CD4-positive, CD25-positive, alpha-beta regulatory T cell (primary cell): ENCODE data around the gene ATOH8. TPM values are rescaled to one million over a fixed set of nuclear protein-coding genes. Genes with fewer than 3 reads are reported as not detected.

Experiments
- ATAC-seq, 2 donors: fragments of 150-1000 bp; cut with Tn5 transposase; one replicate each; pipeline ENCODE4 v1.10.0; 2021; ENCODE audit warnings: low read depth in 2 of 2, moderate number of reproducible peaks in 2 of 2, moderate library complexity in 1 of 2
- DNase-seq, 3 donors: peaks; one replicate each; pipeline versions ENCODE4 v3.0.0 to v3.0.0-alpha.2; 2012 to 2022; ENCODE audit warnings: mixed read lengths in 1 of 3
- H3K27ac ChIP-seq: one replicate; pipeline ENCODE4 v1.7.0; 2013; ENCODE audit warnings: mild to moderate bottlenecking, low read length; ENCODE audit not compliant: insufficient read depth, poor library complexity, severe bottlenecking
- H3K27me3 ChIP-seq: one replicate; pipeline ENCODE4 v1.7.0; 2013; ENCODE audit warnings: low read length; ENCODE audit not compliant: control insufficient read depth, insufficient read depth
- H3K36me3 ChIP-seq: one replicate; pipeline ENCODE4 v1.7.0; 2013; ENCODE audit warnings: mild to moderate bottlenecking, low read length, moderate library complexity; ENCODE audit not compliant: control insufficient read depth, insufficient read depth
- H3K4me1 ChIP-seq: 2 replicates; pipeline ENCODE4 v1.7.0; 2013; ENCODE audit warnings: mild to moderate bottlenecking, low read length; ENCODE audit not compliant: insufficient read depth, control insufficient read depth, poor library complexity, severe bottlenecking
- H3K4me3 ChIP-seq: one replicate; pipeline ENCODE4 v1.7.0; 2013; ENCODE audit warnings: low read depth, mild to moderate bottlenecking, low read length, moderate library complexity
- H3K9me3 ChIP-seq, 2 experiments: 1 replicate in 1 of 2; 2 replicates in 1 of 2; pipeline ENCODE4 v1.7.0; 2013; ENCODE audit warnings: low read length in 2 of 2, mild to moderate bottlenecking in 1 of 2, moderate library complexity in 1 of 2; ENCODE audit not compliant: control insufficient read depth in 2 of 2
- H3K27ac Mint-ChIP-seq, 3 donors: one replicate each; pipeline ENCODE4 v1.8.0; 2020 to 2022; ENCODE audit warnings: mild to moderate bottlenecking in 3 of 3, mixed read lengths in 3 of 3, moderate library complexity in 2 of 3
- H3K27me3 Mint-ChIP-seq: one replicate; pipeline ENCODE4 v1.8.0; 2022; ENCODE audit warnings: mild to moderate bottlenecking, mixed read lengths
- H3K36me3 Mint-ChIP-seq: one replicate; pipeline ENCODE4 v1.8.0; 2020; ENCODE audit warnings: mixed read lengths
- H3K4me1 Mint-ChIP-seq, 4 donors: one replicate each; pipeline ENCODE4 v1.8.0; 2020 to 2022; ENCODE audit warnings: mixed read lengths in 4 of 4, mild to moderate bottlenecking in 1 of 4
- H3K4me3 Mint-ChIP-seq, 4 donors: one replicate each; pipeline ENCODE4 v1.8.0; 2020 to 2022; ENCODE audit warnings: mild to moderate bottlenecking in 4 of 4, mixed read lengths in 4 of 4, moderate library complexity in 3 of 4
- H3K9me3 Mint-ChIP-seq, 7 donors: one replicate each; pipeline ENCODE4 v1.8.0; 2020 to 2022; ENCODE audit warnings: mixed read lengths in 7 of 7, mild to moderate bottlenecking in 3 of 7, moderate library complexity in 2 of 7
- polyA plus RNA-seq, 4 donors: library from polyadenylated mRNA; unstranded; fragments of 300-500 nt; fragmentation: Illumina TruSeq; gene quantifications; one replicate each; pipeline ENCODE4 v1.2.3, GENCODE V29; 2021
- total RNA-seq: library from RNA; stranded (reverse); gene quantifications from one replicate; pipeline ENCODE4 v1.2.3, GENCODE V29; 2022

The ATOH8 gene
- total and polyA plus RNA-seq, 5 donors from 2014 or later, result not detected

DNA sequence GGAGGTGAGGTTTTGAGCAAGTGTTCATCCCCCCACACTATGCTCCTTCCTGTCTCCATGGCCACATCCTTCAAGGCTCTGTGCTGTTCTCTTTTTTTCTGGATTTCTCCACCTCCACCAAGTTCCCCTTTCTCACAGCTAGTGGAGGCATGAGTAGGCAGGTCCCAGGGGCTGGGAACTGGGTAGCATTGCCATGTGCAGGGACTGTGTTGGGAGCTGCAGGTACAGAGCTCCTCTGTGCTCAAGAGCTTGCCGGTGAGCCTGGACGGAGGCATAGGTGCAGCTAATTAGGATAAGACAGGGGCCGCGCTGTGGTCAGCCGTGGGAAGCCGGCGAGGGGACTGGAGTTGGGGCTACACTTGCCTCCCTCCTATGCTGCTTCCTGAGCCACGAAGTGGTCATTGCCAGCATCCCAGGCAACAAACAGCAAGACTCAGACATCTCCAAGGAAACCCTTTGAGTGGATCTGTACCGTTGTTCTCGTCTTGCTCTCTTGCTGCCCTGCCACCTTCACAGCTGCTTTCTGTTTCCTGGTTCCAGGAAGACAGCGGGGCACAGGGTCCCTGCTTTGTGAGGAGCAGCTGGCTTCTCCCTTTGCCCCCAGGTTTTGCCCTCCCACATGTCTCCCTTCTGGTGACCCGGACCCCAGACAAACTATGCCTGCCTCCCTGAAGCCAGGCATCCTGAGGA is 36.9 kb downstream of the ATOH8 start:
- peaks cover 4% of the 10 kb centered on the region for H3K27me3 ChIP-seq
- Mint-ChIP-seq H3K27me3 (peaks cover 11% of the 10 kb centered on the region), H3K27ac (no peak overlapping the region), H3K4me1 (no peaks in the 10 kb centered on the region), H3K36me3 (no peaks in the 10 kb centered on the region), H3K9me3 (no peaks in the 10 kb centered on the region), H3K4me3 (no peak overlapping the region)
- H3K27ac ChIP-seq, result no peak overlapping the region
- ATAC-seq (no peak), DNase-seq (no peak)
- H3K4me3 ChIP-seq, result no peak overlapping the region
- no peaks in the 10 kb centered on the region for H3K9me3 ChIP-seq
- no peaks in the 10 kb centered on the region for H3K4me1 ChIP-seq
- no peaks in the 10 kb centered on the region for H3K36me3 ChIP-seq

DNA sequence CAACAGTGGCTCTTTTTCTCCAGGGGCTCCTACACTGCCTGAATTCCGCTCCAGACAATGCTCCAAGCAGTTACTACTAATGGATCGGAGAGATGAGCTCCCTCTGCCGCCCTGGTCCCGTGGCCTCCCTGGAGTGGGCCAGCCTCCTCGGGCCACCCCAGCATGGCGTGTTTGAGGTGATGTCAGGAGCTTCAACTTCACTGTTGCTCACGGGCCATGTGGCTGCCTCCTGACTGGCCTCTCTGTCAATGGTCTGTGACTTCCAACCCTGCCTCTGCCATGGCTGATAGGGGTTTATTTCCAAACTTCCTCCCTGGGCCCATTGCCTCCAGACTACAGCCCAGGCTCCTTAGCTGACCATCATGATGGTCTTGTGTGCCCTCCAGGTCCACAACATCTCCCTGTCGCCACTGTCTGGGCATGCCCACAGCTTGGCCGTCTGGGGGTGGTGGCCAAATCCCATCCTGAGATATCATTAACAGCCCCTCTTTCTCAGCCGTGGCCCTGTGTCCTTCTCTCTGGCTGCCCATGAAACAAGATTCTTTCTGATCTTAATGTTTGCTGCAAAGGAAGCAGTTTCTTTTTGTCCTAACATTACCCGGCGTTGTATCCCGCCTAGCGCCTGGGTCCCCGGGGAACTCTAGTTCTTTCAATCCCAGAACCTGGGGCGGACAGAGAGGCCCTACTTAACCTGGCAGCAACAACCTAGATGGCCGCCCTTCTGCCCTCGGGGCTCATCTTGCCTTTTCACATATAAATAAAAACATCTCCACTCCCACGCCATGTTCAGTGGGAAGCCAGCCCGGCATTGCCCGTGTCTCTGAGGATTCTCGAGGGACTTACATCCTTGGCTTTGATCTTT is 38.1 kb downstream of the ATOH8 start:
- H3K27me3 Mint-ChIP-seq, result peaks cover 7% of the 10 kb centered on the region

DNA sequence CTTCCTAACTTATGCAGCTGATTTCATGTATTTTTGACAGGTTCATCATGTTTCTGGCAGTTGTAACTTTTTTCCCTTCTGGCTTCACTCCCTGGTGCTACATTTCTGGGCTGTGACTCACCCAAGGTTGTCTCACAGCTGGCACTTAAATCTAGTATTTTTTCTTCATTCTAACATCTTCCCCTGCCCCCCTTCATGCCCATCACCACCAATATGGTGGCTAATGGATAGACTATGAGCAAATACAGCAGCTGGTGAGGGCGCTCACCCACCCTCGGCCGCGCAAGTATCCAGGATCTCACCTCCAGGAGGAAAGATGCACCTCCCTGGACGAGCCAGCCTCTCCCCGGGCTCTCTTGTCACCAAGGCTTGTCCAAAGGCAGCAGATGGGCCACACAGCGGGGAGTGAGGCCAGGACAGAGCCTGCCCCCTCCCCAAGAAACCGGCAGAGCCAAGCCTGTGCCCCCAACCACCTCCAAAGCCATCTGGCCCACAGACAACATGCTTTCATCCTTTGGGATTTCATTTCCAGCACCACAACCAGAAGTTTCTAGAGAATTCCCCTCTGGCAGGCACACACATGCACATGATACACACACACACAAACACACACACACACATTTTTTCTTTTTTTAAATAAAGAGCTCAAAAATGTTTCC is 39.1 kb downstream of the ATOH8 start:
- no peak for ATAC-seq

More for the DNA sequence above, 38.1 kb downstream of the ATOH8 start:
- Histone ChIP-seq H3K27ac (no peak overlapping the region), H3K4me3 (no peak overlapping the region), H3K27me3 (peaks cover 4% of the 10 kb centered on the region), H3K4me1 (no peaks in the 10 kb centered on the region), H3K36me3 (no peaks in the 10 kb centered on the region), H3K9me3 (no peaks in the 10 kb centered on the region)
- DNase-seq (no peak), ATAC-seq (no peak)
- Mint-ChIP-seq H3K9me3 (no peaks in the 10 kb centered on the region), H3K4me3 (no peak overlapping the region), H3K27ac (peak overlapping the region in 1 of 3 donors; percentile 50), H3K36me3 (no peaks in the 10 kb centered on the region), H3K4me1 (no peaks in the 10 kb centered on the region)

DNA sequence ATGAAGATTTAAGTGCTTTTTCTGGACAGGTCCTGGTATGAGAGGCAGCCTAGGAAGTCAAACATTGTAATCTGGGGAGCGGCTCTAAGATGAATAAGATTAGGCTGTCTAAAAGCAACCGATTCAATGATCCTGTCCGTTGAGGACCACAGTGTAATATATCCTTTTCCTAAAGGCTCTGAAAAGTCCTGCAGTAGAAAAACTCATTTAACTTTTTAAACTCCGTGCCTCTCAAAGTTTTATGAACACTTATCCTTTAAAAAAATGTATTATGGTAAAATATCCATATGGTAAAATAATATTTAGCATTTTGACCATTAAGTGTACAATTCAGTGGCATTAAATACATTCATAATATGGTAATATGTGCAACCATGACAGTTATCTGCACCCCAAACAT is 39.8 kb downstream of the ATOH8 start:
- DNase-seq (no peak), ATAC-seq (no peak)
- Mint-ChIP-seq H3K27ac (no peak overlapping the region), H3K36me3 (no peaks in the 10 kb centered on the region), H3K9me3 (peaks cover 0 to 2% (median 0%) of the 10 kb centered on the region in 7 donors), H3K4me3 (no peak overlapping the region), H3K4me1 (no peaks in the 10 kb centered on the region), H3K27me3 (peaks cover 7% of the 10 kb centered on the region)
- Histone ChIP-seq H3K27ac (no peak overlapping the region), H3K27me3 (peaks cover 4% of the 10 kb centered on the region), H3K9me3 (no peaks in the 10 kb centered on the region), H3K4me3 (no peak overlapping the region), H3K4me1 (no peaks in the 10 kb centered on the region), H3K36me3 (no peaks in the 10 kb centered on the region)

More for the DNA sequence above, 39.1 kb downstream of the ATOH8 start:
- H3K27me3 Mint-ChIP-seq, result peaks cover 7% of the 10 kb centered on the region
- H3K27ac Mint-ChIP-seq, result peak overlapping the region in 1 of 3 donors; percentile 50
- DNase-seq, result no peak
- H3K27me3 ChIP-seq, result peaks cover 4% of the 10 kb centered on the region
- peaks cover 0 to 2% (median 0%) of the 10 kb centered on the region in 7 donors for H3K9me3 Mint-ChIP-seq
- H3K27ac ChIP-seq, result no peak overlapping the region
- H3K36me3 ChIP-seq, result no peaks in the 10 kb centered on the region
- no peak overlapping the region for H3K4me3 Mint-ChIP-seq
- H3K4me1 Mint-ChIP-seq, result no peaks in the 10 kb centered on the region
- H3K36me3 Mint-ChIP-seq, result no peaks in the 10 kb centered on the region
- no peaks in the 10 kb centered on the region for H3K9me3 ChIP-seq
- H3K4me1 ChIP-seq, result no peaks in the 10 kb centered on the region
- no peak overlapping the region for H3K4me3 ChIP-seq

DNA sequence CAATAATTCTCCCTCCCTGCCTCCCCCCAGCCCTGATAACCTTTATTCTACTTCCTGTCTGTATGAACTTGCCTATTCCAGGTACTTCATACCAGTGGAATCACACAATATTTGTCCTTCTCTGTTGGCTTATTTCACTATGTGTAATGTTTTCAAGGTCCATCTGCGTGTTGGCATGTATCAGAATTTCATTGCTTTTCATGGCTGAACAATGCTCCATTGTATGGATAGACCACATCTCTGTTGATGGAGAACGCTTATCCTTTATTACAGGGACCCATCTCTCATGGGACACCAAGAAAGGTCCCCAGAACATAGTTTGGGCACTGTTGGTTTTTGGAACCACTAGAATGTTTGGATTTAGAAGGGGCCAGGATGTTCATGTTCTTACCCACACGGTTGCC is 40.2 kb downstream of the ATOH8 start:
- no peak overlapping the region for H3K27ac ChIP-seq
- H3K4me1 Mint-ChIP-seq, result no peaks in the 10 kb centered on the region
- no peaks in the 10 kb centered on the region for H3K9me3 ChIP-seq
- peaks cover 0 to 2% (median 0%) of the 10 kb centered on the region in 7 donors for H3K9me3 Mint-ChIP-seq
- H3K4me3 Mint-ChIP-seq, result no peak overlapping the region
- no peaks in the 10 kb centered on the region for H3K36me3 ChIP-seq
- H3K27me3 Mint-ChIP-seq, result peaks cover 7% of the 10 kb centered on the region
- no peaks in the 10 kb centered on the region for H3K4me1 ChIP-seq
- H3K36me3 Mint-ChIP-seq, result no peaks in the 10 kb centered on the region
- H3K27me3 ChIP-seq, result peaks cover 6% of the 10 kb centered on the region
- DNase-seq (no peak), ATAC-seq (no peak)
- no peak overlapping the region for H3K27ac Mint-ChIP-seq
- H3K4me3 ChIP-seq, result no peak overlapping the region

DNA sequence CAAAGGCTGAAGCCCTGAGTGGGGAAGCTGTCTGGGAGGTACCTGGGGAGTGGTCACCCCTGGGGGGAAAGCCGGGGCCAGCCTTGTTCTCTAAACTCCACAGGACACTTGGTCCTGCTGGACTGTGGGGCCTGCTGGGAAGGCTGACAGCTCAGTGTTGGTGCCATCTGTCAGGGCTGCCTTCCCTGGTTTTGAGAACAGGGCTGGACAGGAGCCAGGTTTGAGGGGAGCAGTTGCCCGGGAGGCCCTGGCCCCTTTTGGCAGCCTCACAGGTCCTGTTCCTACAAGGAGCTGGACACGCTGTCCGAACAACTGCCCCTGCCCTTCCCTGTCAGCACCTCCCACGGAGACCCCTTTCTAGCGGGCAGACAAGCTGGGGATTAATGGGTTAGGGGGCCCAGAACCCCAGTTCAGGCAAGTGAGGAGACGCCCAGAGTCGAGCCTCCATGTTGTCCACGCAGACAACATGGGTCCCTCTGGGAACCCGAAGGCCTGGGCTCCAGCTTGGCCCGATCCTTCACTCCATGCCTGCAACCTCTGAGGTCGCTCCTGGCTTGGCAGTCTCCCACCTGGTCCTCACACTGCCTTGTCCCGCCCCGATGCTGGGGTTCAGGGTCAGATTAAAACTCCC is 40.8 kb downstream of the ATOH8 start:
- Mint-ChIP-seq H3K9me3 (peaks cover 0 to 2% (median 0%) of the 10 kb centered on the region in 7 donors), H3K4me1 (no peaks in the 10 kb centered on the region), H3K36me3 (no peaks in the 10 kb centered on the region), H3K27ac (peak overlapping the region in 1 of 3 donors; percentile 69), H3K4me3 (no peak overlapping the region), H3K27me3 (peaks cover 7% of the 10 kb centered on the region)
- ATAC-seq (no peak), DNase-seq (no peak)
- no peak overlapping the region for H3K4me3 ChIP-seq
- no peaks in the 10 kb centered on the region for H3K36me3 ChIP-seq
- no peak overlapping the region for H3K27ac ChIP-seq
- no peaks in the 10 kb centered on the region for H3K4me1 ChIP-seq
- no peaks in the 10 kb centered on the region for H3K9me3 ChIP-seq
- H3K27me3 ChIP-seq, result peaks cover 7% of the 10 kb centered on the region

DNA sequence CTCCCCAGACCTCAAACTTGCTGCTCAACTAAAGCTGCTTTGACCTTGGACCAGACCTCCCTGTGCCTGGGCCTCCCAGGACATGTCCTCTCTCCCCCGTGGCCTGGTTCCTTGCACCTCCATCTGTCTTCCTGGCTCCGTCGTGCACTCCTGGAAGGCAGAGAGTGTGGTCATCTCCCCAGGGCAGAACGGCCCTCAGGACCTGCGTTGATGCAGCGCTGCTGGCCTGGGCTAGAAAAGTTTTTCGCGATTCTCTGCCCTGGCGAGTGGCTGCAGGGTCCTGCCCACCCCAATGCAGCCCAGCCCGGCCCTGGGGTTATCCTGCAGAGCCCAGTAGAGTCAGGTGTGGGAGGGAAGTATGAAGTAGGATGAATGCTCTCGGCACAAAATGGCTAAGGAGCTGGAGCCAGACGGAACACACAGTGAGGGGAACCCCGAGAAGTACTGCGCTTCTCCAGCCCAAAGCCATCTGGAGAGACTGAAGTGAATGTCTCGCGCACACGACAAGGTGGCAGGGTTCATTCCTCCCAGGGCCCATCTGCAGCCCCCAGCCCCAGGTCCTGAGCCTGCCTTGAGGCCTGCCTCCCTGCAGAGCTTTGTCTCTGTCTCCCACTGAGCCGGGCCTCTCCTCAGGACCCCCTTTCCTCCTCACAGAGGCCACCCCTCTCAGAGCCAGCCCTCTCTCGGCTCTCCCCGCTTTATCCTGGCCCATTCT is 41.7 kb downstream of the ATOH8 start:
- H3K36me3 Mint-ChIP-seq, result no peaks in the 10 kb centered on the region
- Histone ChIP-seq H3K9me3 (peaks cover 0 to under 1% of the 10 kb centered on the region in 2 experiments), H3K27me3 (peaks cover 7% of the 10 kb centered on the region), H3K36me3 (no peaks in the 10 kb centered on the region), H3K4me3 (no peak overlapping the region), H3K27ac (no peak overlapping the region), H3K4me1 (no peaks in the 10 kb centered on the region)
- H3K27ac Mint-ChIP-seq, result no peak overlapping the region
- H3K4me1 Mint-ChIP-seq, result no peaks in the 10 kb centered on the region
- peaks cover 12% of the 10 kb centered on the region for H3K27me3 Mint-ChIP-seq
- H3K4me3 Mint-ChIP-seq, result no peak overlapping the region
- peaks cover 0 to 2% (median 0%) of the 10 kb centered on the region in 7 donors for H3K9me3 Mint-ChIP-seq
- DNase-seq, result no peak
- no peak for ATAC-seq
